ENCODE measurements around the gene CACNA2D2. TPM values are rescaled to one million over a fixed set of nuclear protein-coding genes. Genes with fewer than 3 reads are reported as not detected.
A peak's percentile ranks its signal among the peaks of the same experiment; 100 is the strongest.

CACNA2D2 gene
- total RNA-seq, 4 donors from 2014 or later: 0.31 to 1.7 (median 0.66) TPM

GRCh38 chr3:50550079-50550736 lies 46.8 kb upstream of the CACNA2D2 start:
- Histone ChIP-seq H3K36me3 (no peaks in the 10 kb centered on the region), H3K4me3 (no peak overlapping the region), H3K9me3 (no peaks in the 10 kb centered on the region), H3K27ac (no peak overlapping the region), H3K27me3 (peaks cover 8% of the 10 kb centered on the region), H3K4me1 (no peaks in the 10 kb centered on the region)
- TF ChIP-seq CTCF (IDR thresholded peaks at IDR 0.05): peak in 3 of 4 experiments; percentile 53 to 81 (median 75)
- TF ChIP-seq POLR2A (IDR thresholded peaks at IDR 0.05): no peak
- no peak for ATAC-seq
- no CpG with 5 or more reads among the region's 13 CpGs for WGBS, 2 donors (ENCODE audit: low coverage in 1 of 2)

- no peak for ATAC-seq
These were observed 45.8 kb upstream of the CACNA2D2 start for GRCh38 chr3:50549226-50549625.

GRCh38 chr3:50545781-50546180 lies 42.3 kb upstream of the CACNA2D2 start:
- Histone ChIP-seq H3K9me3 (no peaks in the 10 kb centered on the region), H3K4me1 (no peaks in the 10 kb centered on the region), H3K27ac (no peak overlapping the region), H3K36me3 (no peaks in the 10 kb centered on the region), H3K27me3 (no peaks in the 10 kb centered on the region), H3K4me3 (no peak overlapping the region)
- ATAC-seq: no peak
- no CpG with 5 or more reads among the region's 1 CpG for WGBS, 2 donors (ENCODE audit: low coverage in 1 of 2)
- TF ChIP-seq POLR2AphosphoS5 (IDR thresholded peaks at IDR 0.05): no peak
- no peak for TF ChIP-seq EP300 (IDR thresholded peaks at IDR 0.05)
- TF ChIP-seq CTCF (IDR thresholded peaks at IDR 0.05): no peak
- TF ChIP-seq POLR2A (IDR thresholded peaks at IDR 0.05): no peak

More at GRCh38 chr3:50549226-50549625, 45.8 kb upstream of the CACNA2D2 start:
- no CpG with 5 or more reads among the region's 3 CpGs for WGBS, 2 donors (ENCODE audit: low coverage in 1 of 2)
- Histone ChIP-seq H3K27ac (no peak overlapping the region), H3K4me1 (no peaks in the 10 kb centered on the region), H3K9me3 (no peaks in the 10 kb centered on the region), H3K36me3 (no peaks in the 10 kb centered on the region), H3K27me3 (peaks cover 4% of the 10 kb centered on the region), H3K4me3 (no peak overlapping the region)
- TF ChIP-seq POLR2A (IDR thresholded peaks at IDR 0.05) (no peak), EP300 (IDR thresholded peaks at IDR 0.05) (no peak), POLR2AphosphoS5 (IDR thresholded peaks at IDR 0.05) (no peak), CTCF (IDR thresholded peaks at IDR 0.05) (no peak)

- no peaks in the 10 kb centered on the region for H3K4me1 ChIP-seq
- peak; percentile 65 for ATAC-seq
- TF ChIP-seq POLR2A (IDR thresholded peaks at IDR 0.05): no peak
- peak in 3 of 4 experiments; percentile 89 to 93 (median 89) for TF ChIP-seq CTCF (IDR thresholded peaks at IDR 0.05)
- H3K9me3 ChIP-seq: no peaks in the 10 kb centered on the region
- 0 to 100% methylated on average over 1 of the region's 2 CpGs for WGBS, 2 donors (ENCODE audit: low coverage in 1 of 2)
- peaks cover 8% of the 10 kb centered on the region for H3K27me3 ChIP-seq
- no peaks in the 10 kb centered on the region for H3K36me3 ChIP-seq
- no peak overlapping the region for H3K4me3 ChIP-seq
- H3K27ac ChIP-seq: no peak overlapping the region
These were observed 39.0 kb upstream of the CACNA2D2 start for GRCh38 chr3:50542177-50543034.
